GM23248 (cell line): ENCODE data around the gene CLDN10. TPM values are rescaled to one million over a fixed set of nuclear protein-coding genes. Genes with fewer than 3 reads are reported as not detected.

Experiments
- DNase-seq: peaks from one replicate; pipeline ENCODE4 v3.0.0-alpha.2; 2015
- H2AFZ ChIP-seq: fragments of 200-600 bp; sonication (generic); 2 replicates; pipeline ENCODE4 v1.6.1; 2016; ENCODE audit warnings: antibody characterized with exemption
- H3F3A ChIP-seq: fragments of 200-600 bp; sonication (generic); 2 replicates; pipeline ENCODE4 v1.6.1; 2016; ENCODE audit warnings: mild to moderate bottlenecking, antibody characterized with exemption, mixed run types; ENCODE audit not compliant: insufficient read depth
- H3K27ac ChIP-seq: fragments of 200-600 bp; sonication (generic); 2 replicates; pipeline ENCODE4 v1.5.1; 2016; ENCODE audit warnings: mild to moderate bottlenecking
- H3K27me3 ChIP-seq: fragments of 200-600 bp; sonication (generic); replicated peaks from 2 replicates; pipeline ENCODE4 v1.6.1; 2016; ENCODE audit warnings: mild to moderate bottlenecking; ENCODE audit not compliant: insufficient read depth
- H3K36me3 ChIP-seq: fragments of 200-600 bp; sonication (generic); 2 replicates; pipeline ENCODE4 v1.6.1; 2016; ENCODE audit warnings: low read depth, mild to moderate bottlenecking
- H3K4me1 ChIP-seq: fragments of 200-600 bp; sonication (generic); 2 replicates; pipeline ENCODE4 v1.6.1; 2016; ENCODE audit warnings: mild to moderate bottlenecking; ENCODE audit not compliant: insufficient read depth
- H3K4me2 ChIP-seq: fragments of 200-600 bp; sonication (generic); one replicate; pipeline ENCODE4 v1.6.1; 2016; ENCODE audit warnings: mild to moderate bottlenecking; ENCODE audit not compliant: unreplicated experiment
- H3K4me3 ChIP-seq: fragments of 200-600 bp; sonication (generic); 2 replicates; pipeline ENCODE4 v1.5.1; 2016; ENCODE audit warnings: mild to moderate bottlenecking
- H3K79me2 ChIP-seq: fragments of 200-600 bp; sonication (generic); 2 replicates; pipeline ENCODE4 v1.6.1; 2016; ENCODE audit warnings: mild to moderate bottlenecking; ENCODE audit not compliant: insufficient read depth
- H3K9ac ChIP-seq: fragments of 200-600 bp; sonication (generic); 2 replicates; pipeline ENCODE4 v1.6.1; 2016; ENCODE audit warnings: mild to moderate bottlenecking
- H3K9me2 ChIP-seq: fragments of 200-600 bp; sonication (generic); 2 replicates; pipeline ENCODE4 v1.6.1; 2016; ENCODE audit warnings: mixed run types, mild to moderate bottlenecking, moderate library complexity; ENCODE audit not compliant: insufficient read depth
- H3K9me3 ChIP-seq: fragments of 200-600 bp; sonication (generic); one replicate; pipeline ENCODE4 v1.6.1; 2017; ENCODE audit warnings: low read depth
- H4K20me1 ChIP-seq: fragments of 200-600 bp; sonication (generic); 2 replicates; pipeline ENCODE4 v1.6.0; 2016; ENCODE audit not compliant: insufficient read depth
- EZH2 ChIP-seq: fragments of 200-600 bp; sonication (generic); IDR thresholded peaks from 2 replicates; pipeline ENCODE4 v1.6.1; 2018; ENCODE audit warnings: antibody characterized with exemption, mild to moderate bottlenecking; ENCODE audit not compliant: insufficient read depth, poor library complexity, severe bottlenecking
- EZH2phosphoT487 ChIP-seq: fragments of 200-600 bp; sonication (generic); IDR thresholded peaks from 2 replicates; pipeline ENCODE4 v1.6.1; 2018; ENCODE audit warnings: antibody characterized with exemption, moderate library complexity, mild to moderate bottlenecking, low read depth; ENCODE audit not compliant: insufficient read depth
- WGBS, 2 experiments: methylation state at CpG; one replicate each; pipeline ENCODE4 v1.1.6; 2015 to 2017; ENCODE audit warnings: low lambda C conversion rate in 2 of 2, low coverage in 1 of 2; ENCODE audit errors: missing lambda C conversion rate in 2 of 2; 5-methylcytosine and 5-hydroxymethylcytosine counted together
- in situ Hi-C: fragments of 300-500 bp; cut with MboI; formaldehyde crosslinking; loops from 2 replicates; pipeline ENCODE4 v1.15.0; 2020
- polyA plus RNA-seq: library from polyadenylated mRNA; unstranded; fragments of >200 nt; fragmentation: Nextera tagmentation; extraction: Ambion mirVana; gene quantifications from 2 replicates; pipeline ENCODE4 v1.2.1, GENCODE V29; 2016
- total RNA-seq: library from RNA; depleted of rRNA; stranded (reverse); fragments of >200 nt; shearing (Covaris generic); gene quantifications from 2 replicates; pipeline ENCODE4 v1.2.3, GENCODE V29; 2014

The CLDN10 gene
- total and polyA plus RNA-seq, 2 experiments from 2014 or later, result 0.20 TPM; not detected in 1

DNA sequence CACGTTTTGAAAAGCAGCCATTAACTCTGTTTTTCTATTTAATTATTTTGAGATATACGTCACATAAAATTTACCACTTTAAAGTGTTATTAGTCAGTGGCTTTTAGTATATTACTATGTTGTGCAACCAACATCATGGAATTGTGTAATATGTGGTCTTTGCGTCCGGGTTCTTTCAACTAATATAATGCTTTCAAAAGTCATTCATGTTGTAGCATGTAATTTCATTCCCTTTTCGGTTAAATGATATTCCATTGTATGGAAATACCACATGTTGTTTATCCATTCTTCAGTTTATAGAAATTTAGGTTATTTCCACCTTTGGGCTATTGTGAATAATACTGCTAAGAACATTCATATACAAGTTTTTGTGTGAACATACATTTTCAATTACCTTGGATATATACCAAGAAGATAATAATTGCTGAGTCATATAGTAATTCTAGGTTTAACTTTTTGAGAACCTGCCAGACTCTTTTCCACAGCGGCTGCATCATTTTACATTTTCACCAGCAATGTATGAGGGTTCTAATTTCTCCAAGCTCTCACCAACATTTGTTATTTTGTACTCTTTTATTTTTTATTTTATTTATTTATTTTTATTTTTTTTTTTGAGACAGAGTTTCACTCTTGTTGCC, 28.1 kb upstream of the CLDN10 start:
- no peaks in the 10 kb centered on the region for H4K20me1 ChIP-seq
- TF ChIP-seq EZH2phosphoT487 (no peak), EZH2 (no peak)
- H3K36me3 ChIP-seq, result no peaks in the 10 kb centered on the region
- H3K27ac ChIP-seq, result no peak overlapping the region
- 45 to 58% methylated on average over 6 of the region's 6 CpGs for WGBS, 2 experiments
- no peaks in the 10 kb centered on the region for H3F3A ChIP-seq
- no peaks in the 10 kb centered on the region for H3K9me2 ChIP-seq
- no peak overlapping the region for H3K9ac ChIP-seq
- H2AFZ ChIP-seq, result no peak overlapping the region
- no peaks in the 10 kb centered on the region for H3K9me3 ChIP-seq
- in situ Hi-C loops, result no loop called here
- H3K4me1 ChIP-seq, result no peaks in the 10 kb centered on the region
- no peak overlapping the region for H3K4me2 ChIP-seq
- 0 out of 2 replicates have a peak, but pooled peaks cover 19% of the 10 kb centered on the region for H3K27me3 ChIP-seq
- no peaks in the 10 kb centered on the region for H3K79me2 ChIP-seq
- DNase-seq, result peak; percentile 28
- H3K4me3 ChIP-seq, result no peak overlapping the region

DNA sequence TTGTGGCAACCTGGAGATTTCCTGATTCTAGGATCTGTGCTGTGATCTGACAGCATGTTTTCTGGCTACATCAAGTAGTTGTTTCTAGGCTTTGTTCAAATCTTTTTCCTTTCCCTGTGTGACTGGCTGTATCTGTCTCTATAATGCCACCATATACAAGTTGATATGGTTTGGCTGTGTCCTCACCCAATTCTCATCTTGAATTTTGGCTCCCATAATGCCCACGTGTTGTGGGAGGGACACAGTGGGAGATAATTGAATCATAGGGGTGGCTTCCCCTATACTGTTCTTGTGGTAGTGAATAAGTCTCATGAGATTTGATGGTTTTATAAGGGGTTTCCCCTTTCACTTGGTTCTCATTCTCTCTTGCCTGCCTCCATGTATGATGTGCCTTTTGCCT, 24.6 kb upstream of the CLDN10 start:
- no peak for DNase-seq
- Histone ChIP-seq H3K79me2 (no peaks in the 10 kb centered on the region), H3F3A (no peaks in the 10 kb centered on the region), H3K9me2 (no peaks in the 10 kb centered on the region), H3K36me3 (no peaks in the 10 kb centered on the region), H3K4me1 (no peaks in the 10 kb centered on the region), H3K9me3 (no peaks in the 10 kb centered on the region), H3K27ac (no peak overlapping the region), H2AFZ (no peak overlapping the region), H3K4me2 (no peak overlapping the region), H3K4me3 (no peak overlapping the region), H4K20me1 (no peaks in the 10 kb centered on the region), H3K27me3 (0 out of 2 replicates have a peak, but pooled peaks cover 13% of the 10 kb centered on the region), H3K9ac (no peak overlapping the region)
- TF ChIP-seq EZH2phosphoT487, result no peak
- TF ChIP-seq EZH2, result no peak
- WGBS, 2 experiments, result 7% methylated on average over 1 of the region's 1 CpG
- in situ Hi-C loops, result no loop called here

DNA sequence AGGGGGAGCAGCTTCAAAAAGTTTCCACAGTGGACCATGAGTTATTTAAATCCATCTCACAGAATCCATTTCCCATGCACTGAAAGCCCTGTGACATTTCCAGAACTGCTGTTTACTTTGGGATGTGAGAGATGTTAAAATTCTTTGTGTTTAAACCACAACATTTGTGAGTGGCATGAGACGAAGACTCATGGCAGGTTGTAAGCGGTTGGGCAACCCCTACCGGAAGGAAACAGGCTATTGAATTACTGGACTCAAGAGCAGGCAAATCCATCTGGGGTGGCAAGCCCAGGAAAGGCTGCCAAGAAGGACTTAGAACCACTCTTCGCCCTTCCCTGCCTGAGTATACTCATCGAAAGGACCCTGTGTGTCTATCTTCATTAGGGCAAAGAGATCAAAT, 22.3 kb upstream of the CLDN10 start:
- WGBS, 2 experiments, result 55 to 60% methylated on average over 5 of the region's 5 CpGs

DNA sequence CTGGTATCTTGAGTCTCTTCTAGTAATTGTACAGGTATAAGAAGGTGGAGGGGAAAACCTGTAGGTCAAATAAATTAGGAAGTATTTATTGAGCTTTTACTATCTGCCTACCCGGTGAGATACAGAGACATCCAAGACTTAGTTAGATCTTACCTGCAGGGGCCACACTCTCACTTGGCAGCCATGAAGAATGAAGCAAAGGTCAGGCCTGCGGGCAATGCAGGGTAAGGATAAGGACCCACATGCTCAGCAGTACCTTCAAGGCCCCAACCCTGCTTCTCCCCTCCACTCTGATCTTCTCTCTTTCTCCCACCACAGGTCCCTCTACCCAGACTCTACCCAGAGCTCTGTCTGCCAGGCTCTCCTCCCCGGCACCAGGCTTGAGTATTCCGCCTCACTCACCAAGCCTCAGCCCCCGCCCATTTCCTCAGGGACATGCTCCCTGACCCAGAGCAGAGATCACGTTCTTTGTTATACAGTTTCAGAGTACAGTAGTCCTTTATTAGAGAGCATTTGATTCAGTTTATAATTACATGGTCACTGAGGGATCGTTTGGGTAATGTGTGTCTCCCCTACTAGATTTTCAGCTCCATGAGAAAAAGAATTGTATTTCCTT, 18.9 kb upstream of the CLDN10 start:
- TF ChIP-seq EZH2, result no peak
- TF ChIP-seq EZH2phosphoT487, result no peak
- 95 to 96% methylated on average over 7 of the region's 7 CpGs for WGBS, 2 experiments
- Histone ChIP-seq H3K36me3 (no peaks in the 10 kb centered on the region), H3K9ac (no peak overlapping the region), H3K4me2 (no peak overlapping the region), H3K9me2 (no peaks in the 10 kb centered on the region), H2AFZ (no peak overlapping the region), H3K27ac (no peak overlapping the region), H3K79me2 (no peaks in the 10 kb centered on the region), H3K4me1 (peaks cover 14% of the 10 kb centered on the region), H3K4me3 (no peak overlapping the region), H3K27me3 (0 out of 2 replicates have a peak, but pooled peaks cover 8% of the 10 kb centered on the region), H3K9me3 (no peaks in the 10 kb centered on the region), H4K20me1 (no peaks in the 10 kb centered on the region), H3F3A (peaks cover 6% of the 10 kb centered on the region; the same call in 1 of the 2 replicates)
- in situ Hi-C loops, result no loop called here
- DNase-seq, result no peak

More for the DNA sequence above, 22.3 kb upstream of the CLDN10 start:
- no peaks in the 10 kb centered on the region for H3K79me2 ChIP-seq
- no peak overlapping the region for H2AFZ ChIP-seq
- TF ChIP-seq EZH2 (no peak), EZH2phosphoT487 (no peak)
- no peak overlapping the region for H3K4me2 ChIP-seq
- no peaks in the 10 kb centered on the region for H3K36me3 ChIP-seq
- H3K27me3 ChIP-seq, result 0 out of 2 replicates have a peak, but pooled peaks cover 13% of the 10 kb centered on the region
- DNase-seq, result no peak
- in situ Hi-C loops, result no loop called here
- no peaks in the 10 kb centered on the region for H4K20me1 ChIP-seq
- no peak overlapping the region for H3K4me3 ChIP-seq
- H3K27ac ChIP-seq, result no peak overlapping the region
- H3K4me1 ChIP-seq, result peaks cover 5% of the 10 kb centered on the region
- H3K9me3 ChIP-seq, result no peaks in the 10 kb centered on the region
- peaks cover 6% of the 10 kb centered on the region; the same call in 1 of the 2 replicates for H3F3A ChIP-seq
- no peak overlapping the region for H3K9ac ChIP-seq
- H3K9me2 ChIP-seq, result no peaks in the 10 kb centered on the region
